ENCODE data around the gene CNBP. TPM values are rescaled to one million over a fixed set of nuclear protein-coding genes. Genes with fewer than 3 reads are reported as not detected.

CNBP gene
- total and polyA plus RNA-seq, 2 of the 13 experiments (the other 11 are each of a cell fraction or from before 2014, with no cell fraction given), result 282 to 354 TPM

DNA sequence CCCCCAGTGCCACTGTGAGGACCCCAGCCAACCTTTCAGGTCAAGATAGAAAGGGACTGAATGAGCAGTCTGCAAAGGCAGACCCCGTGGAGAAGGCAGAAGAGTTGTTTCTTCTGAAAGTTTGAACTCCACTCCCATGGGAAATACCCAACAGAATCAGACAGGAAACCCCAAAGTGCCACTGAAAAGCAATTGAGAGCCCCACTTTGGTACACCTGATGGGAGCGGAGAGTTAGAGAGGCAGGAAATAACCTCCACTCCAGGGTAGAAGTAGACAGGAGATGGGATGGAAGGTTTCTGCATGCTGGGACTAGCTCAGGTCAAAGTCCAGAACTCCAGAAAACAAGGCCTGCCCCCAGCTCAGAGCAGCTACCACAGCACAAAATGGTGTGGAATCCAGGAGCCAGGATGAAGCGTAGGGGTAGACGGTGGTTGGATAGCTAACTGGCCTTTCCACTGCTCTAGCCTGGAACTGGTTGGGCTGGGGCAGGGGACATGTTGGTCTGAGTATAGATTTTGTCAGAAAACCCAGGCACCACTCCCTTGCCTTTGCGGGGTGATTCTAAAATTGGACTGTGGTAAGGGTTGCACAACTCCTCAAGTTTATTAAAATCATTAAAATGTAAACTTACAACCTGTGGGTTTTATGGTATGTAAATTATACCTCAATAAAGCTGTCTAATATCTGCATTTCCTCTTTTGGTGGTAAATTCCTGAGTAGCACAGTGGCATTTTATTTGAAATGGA lies 60.2 kb downstream of the CNBP start (continued):
- TF ChIP-seq, protein P1, sequence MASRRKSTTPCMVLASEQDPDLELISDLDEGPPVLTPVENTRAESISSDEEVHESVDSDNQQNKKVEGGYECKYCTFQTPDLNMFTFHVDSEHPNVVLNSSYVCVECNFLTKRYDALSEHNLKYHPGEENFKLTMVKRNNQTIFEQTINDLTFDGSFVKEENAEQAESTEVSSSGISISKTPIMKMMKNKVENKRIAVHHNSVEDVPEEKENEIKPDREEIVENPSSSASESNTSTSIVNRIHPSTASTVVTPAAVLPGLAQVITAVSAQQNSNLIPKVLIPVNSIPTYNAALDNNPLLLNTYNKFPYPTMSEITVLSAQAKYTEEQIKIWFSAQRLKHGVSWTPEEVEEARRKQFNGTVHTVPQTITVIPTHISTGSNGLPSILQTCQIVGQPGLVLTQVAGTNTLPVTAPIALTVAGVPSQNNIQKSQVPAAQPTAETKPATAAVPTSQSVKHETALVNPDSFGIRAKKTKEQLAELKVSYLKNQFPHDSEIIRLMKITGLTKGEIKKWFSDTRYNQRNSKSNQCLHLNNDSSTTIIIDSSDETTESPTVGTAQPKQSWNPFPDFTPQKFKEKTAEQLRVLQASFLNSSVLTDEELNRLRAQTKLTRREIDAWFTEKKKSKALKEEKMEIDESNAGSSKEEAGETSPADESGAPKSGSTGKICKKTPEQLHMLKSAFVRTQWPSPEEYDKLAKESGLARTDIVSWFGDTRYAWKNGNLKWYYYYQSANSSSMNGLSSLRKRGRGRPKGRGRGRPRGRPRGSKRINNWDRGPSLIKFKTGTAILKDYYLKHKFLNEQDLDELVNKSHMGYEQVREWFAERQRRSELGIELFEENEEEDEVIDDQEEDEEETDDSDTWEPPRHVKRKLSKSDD (CRISPR knock-in tag; IDR thresholded peaks at IDR 0.05; ENCODE audit: low read depth), result no peak
- TF ChIP-seq ZSCAN29 (CRISPR knock-in tag; conservative IDR thresholded peaks at IDR 0.05), result no peak
- no peak for TF ChIP-seq NFYB (CRISPR knock-in tag; IDR thresholded peaks at IDR 0.05)
- peak; percentile 70 for TF ChIP-seq KAT8 (CRISPR knock-in tag; IDR thresholded peaks at IDR 0.05)
- TF ChIP-seq ZNF724P (CRISPR knock-in tag; IDR thresholded peaks at IDR 0.05; ENCODE audit: borderline replicate concordance), result 0 out of 2 replicates have a peak, but pooled peaks have one; percentile 40
- TF ChIP-seq SIN3A (IDR thresholded peaks at IDR 0.05; ENCODE audit: borderline replicate concordance, low read depth, low read length), result no peak
- TF ChIP-seq, protein P2, sequence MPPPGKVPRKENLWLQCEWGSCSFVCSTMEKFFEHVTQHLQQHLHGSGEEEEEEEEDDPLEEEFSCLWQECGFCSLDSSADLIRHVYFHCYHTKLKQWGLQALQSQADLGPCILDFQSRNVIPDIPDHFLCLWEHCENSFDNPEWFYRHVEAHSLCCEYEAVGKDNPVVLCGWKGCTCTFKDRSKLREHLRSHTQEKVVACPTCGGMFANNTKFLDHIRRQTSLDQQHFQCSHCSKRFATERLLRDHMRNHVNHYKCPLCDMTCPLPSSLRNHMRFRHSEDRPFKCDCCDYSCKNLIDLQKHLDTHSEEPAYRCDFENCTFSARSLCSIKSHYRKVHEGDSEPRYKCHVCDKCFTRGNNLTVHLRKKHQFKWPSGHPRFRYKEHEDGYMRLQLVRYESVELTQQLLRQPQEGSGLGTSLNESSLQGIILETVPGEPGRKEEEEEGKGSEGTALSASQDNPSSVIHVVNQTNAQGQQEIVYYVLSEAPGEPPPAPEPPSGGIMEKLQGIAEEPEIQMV (CRISPR knock-in tag; IDR thresholded peaks at IDR 0.05; ENCODE audit: low read depth), result no peak
- no peak for TF ChIP-seq ZNF552 (CRISPR knock-in tag; IDR thresholded peaks at IDR 0.05; ENCODE audit: borderline replicate concordance)
- no peak for TF ChIP-seq ZNF782 (CRISPR knock-in tag; IDR thresholded peaks at IDR 0.05; ENCODE audit: borderline replicate concordance)
- TF ChIP-seq, protein P3, sequence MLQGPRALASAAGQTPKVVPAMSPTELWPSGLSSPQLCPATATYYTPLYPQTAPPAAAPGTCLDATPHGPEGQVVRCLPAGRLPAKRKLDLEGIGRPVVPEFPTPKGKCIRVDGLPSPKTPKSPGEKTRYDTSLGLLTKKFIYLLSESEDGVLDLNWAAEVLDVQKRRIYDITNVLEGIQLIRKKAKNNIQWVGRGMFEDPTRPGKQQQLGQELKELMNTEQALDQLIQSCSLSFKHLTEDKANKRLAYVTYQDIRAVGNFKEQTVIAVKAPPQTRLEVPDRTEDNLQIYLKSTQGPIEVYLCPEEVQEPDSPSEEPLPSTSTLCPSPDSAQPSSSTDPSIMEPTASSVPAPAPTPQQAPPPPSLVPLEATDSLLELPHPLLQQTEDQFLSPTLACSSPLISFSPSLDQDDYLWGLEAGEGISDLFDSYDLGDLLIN (CRISPR knock-in tag; IDR thresholded peaks at IDR 0.05; ENCODE audit: borderline replicate concordance), result no peak
- no peak for TF ChIP-seq ZNF10 (CRISPR knock-in tag; IDR thresholded peaks at IDR 0.05; ENCODE audit: borderline replicate concordance, low read depth)
- TF ChIP-seq ZNF20 (CRISPR knock-in tag; IDR thresholded peaks at IDR 0.05), result no peak
- TF ChIP-seq ZNF431 (CRISPR knock-in tag; IDR thresholded peaks at IDR 0.05; ENCODE audit: borderline replicate concordance, low read depth), result no peak
- peak; percentile 33 for TF ChIP-seq THAP11 (CRISPR knock-in tag; IDR thresholded peaks at IDR 0.05)
- TF ChIP-seq ZNF543 (CRISPR knock-in tag; IDR thresholded peaks at IDR 0.05), result no peak
- TF ChIP-seq ZNF75D (CRISPR knock-in tag; IDR thresholded peaks at IDR 0.05; ENCODE audit: borderline replicate concordance), result no peak
- TF ChIP-seq GPN1 (CRISPR knock-in tag; IDR thresholded peaks at IDR 0.05; ENCODE audit: borderline replicate concordance), result no peak
- TF ChIP-seq ZSCAN30 (CRISPR knock-in tag; IDR thresholded peaks at IDR 0.05), result no peak
- no peak; the same call in 1 of the 2 replicates for TF ChIP-seq BRCA1 (CRISPR knock-in tag; IDR thresholded peaks at IDR 0.05)
- TF ChIP-seq MLLT10 (CRISPR knock-in tag; IDR thresholded peaks at IDR 0.05), result no peak
- no peak for TF ChIP-seq ZBTB3 (CRISPR knock-in tag; IDR thresholded peaks at IDR 0.05; ENCODE audit: borderline replicate concordance, low read depth)
- TF ChIP-seq ZNF460 (CRISPR knock-in tag; IDR thresholded peaks at IDR 0.05; ENCODE audit: borderline replicate concordance), result no peak
- TF ChIP-seq, protein P4, sequence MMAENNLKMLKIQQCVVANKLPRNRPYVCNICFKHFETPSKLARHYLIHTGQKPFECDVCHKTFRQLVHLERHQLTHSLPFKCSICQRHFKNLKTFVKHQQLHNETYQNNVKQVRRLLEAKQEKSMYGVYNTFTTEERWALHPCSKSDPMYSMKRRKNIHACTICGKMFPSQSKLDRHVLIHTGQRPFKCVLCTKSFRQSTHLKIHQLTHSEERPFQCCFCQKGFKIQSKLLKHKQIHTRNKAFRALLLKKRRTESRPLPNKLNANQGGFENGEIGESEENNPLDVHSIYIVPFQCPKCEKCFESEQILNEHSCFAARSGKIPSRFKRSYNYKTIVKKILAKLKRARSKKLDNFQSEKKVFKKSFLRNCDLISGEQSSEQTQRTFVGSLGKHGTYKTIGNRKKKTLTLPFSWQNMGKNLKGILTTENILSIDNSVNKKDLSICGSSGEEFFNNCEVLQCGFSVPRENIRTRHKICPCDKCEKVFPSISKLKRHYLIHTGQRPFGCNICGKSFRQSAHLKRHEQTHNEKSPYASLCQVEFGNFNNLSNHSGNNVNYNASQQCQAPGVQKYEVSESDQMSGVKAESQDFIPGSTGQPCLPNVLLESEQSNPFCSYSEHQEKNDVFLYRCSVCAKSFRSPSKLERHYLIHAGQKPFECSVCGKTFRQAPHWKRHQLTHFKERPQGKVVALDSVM (CRISPR knock-in tag; IDR thresholded peaks at IDR 0.05), result no peak

All from HepG2 (cell line).